KMS-11 (cell line): ENCODE measurements around the gene LFNG.

Experiments
- H2AFZ ChIP-seq: fragments of 200-600 bp; sonication (generic); 2 replicates; pipeline ENCODE4 v1.6.1; 2016; ENCODE audit warnings: antibody characterized with exemption, mixed run types, low read depth
- H3K27ac ChIP-seq: fragments of 200-600 bp; sonication (generic); 2 replicates; pipeline ENCODE4 v1.6.1; 2016; ENCODE audit warnings: mild to moderate bottlenecking, mixed run types
- H3K27me3 ChIP-seq: fragments of 200-600 bp; sonication (generic); 2 replicates; pipeline ENCODE4 v1.6.1; 2017; ENCODE audit warnings: mild to moderate bottlenecking, low read depth, mixed run types, moderate library complexity; ENCODE audit not compliant: insufficient read depth
- H3K36me3 ChIP-seq: fragments of 200-600 bp; sonication (generic); 2 replicates; pipeline ENCODE4 v1.6.1; 2017; ENCODE audit warnings: mild to moderate bottlenecking, mixed run types; ENCODE audit not compliant: insufficient read depth
- H3K4me1 ChIP-seq: fragments of 200-600 bp; sonication (generic); 2 replicates; pipeline ENCODE4 v1.6.1; 2016; ENCODE audit warnings: mild to moderate bottlenecking, low read depth, mixed run types; ENCODE audit not compliant: poor library complexity, severe bottlenecking
- H3K4me2 ChIP-seq: fragments of 200-600 bp; sonication (generic); 2 replicates; pipeline ENCODE4 v1.7.0; 2016; ENCODE audit warnings: mild to moderate bottlenecking, mixed run types
- H3K4me3 ChIP-seq: fragments of 200-600 bp; sonication (generic); IDR thresholded peaks from 2 replicates; pipeline ENCODE4 v1.6.1; 2017; ENCODE audit warnings: low read depth, low read length, mixed read lengths; ENCODE audit not compliant: insufficient read depth
- H3K79me2 ChIP-seq: fragments of 200-600 bp; sonication (generic); 2 replicates; pipeline ENCODE4 v1.6.1; 2016; ENCODE audit warnings: low read depth, mixed run types; ENCODE audit not compliant: insufficient read depth
- H3K9ac ChIP-seq: fragments of 200-600 bp; sonication (generic); 2 replicates; pipeline ENCODE4 v1.6.1; 2016; ENCODE audit warnings: mild to moderate bottlenecking, mixed run types
- H4K20me1 ChIP-seq: fragments of 200-600 bp; sonication (generic); 2 replicates; pipeline ENCODE4 v1.6.1; 2016; ENCODE audit warnings: mild to moderate bottlenecking, mixed run types; ENCODE audit not compliant: insufficient read depth
- CTCF ChIP-seq: fragments of 200-600 bp; sonication (generic); conservative IDR thresholded peaks from 2 replicates; pipeline ENCODE4 v1.6.1; 2017; ENCODE audit warnings: low read depth, mild to moderate bottlenecking, antibody characterized with exemption, low read length, moderate library complexity, mixed read lengths

The LFNG gene

GRCh38 chr7:2519119-2519930 lies at the start of gene LFNG:
Gene LFNG, plus strand, starts transcription at chr7:2519774. Its CDS starts 88 bp downstream, at chr7:2519862.
- Histone ChIP-seq H3K4me2 (peak within 1 kb of the TSS; percentile 98), H3K4me1 (peaks cover 29% of the 10 kb centered on the region), H3K27me3 (peaks cover 81% of the 10 kb centered on the region), H3K4me3 (no peak within 1 kb of the TSS), H2AFZ (peak within 1 kb of the TSS; percentile 98), H4K20me1 (no peaks in the 10 kb centered on the region), H3K36me3 (no peaks in the 10 kb centered on the region), H3K27ac (no peak within 1 kb of the TSS), H3K9ac (peak within 1 kb of the TSS; percentile 49; the same call in 1 of the 2 replicates), H3K79me2 (no peaks in the 10 kb centered on the region)
- no peak for TF ChIP-seq CTCF

- no peak overlapping the region for H2AFZ ChIP-seq
- no peak overlapping the region for H3K27ac ChIP-seq
- H3K4me2 ChIP-seq = no peak overlapping the region
- TF ChIP-seq CTCF = no peak
- no peaks in the 10 kb centered on the region for H3K79me2 ChIP-seq
- no peak overlapping the region for H3K4me3 ChIP-seq
- no peak overlapping the region for H3K9ac ChIP-seq
- peaks cover 32% of the 10 kb centered on the region for H3K27me3 ChIP-seq
- no peaks in the 10 kb centered on the region for H4K20me1 ChIP-seq
- peaks cover 4% of the 10 kb centered on the region for H3K4me1 ChIP-seq
- no peaks in the 10 kb centered on the region for H3K36me3 ChIP-seq
These were observed 49.2 kb upstream of the LFNG start for GRCh38 chr7:2470204-2471021.

GRCh38 chr7:2471022-2471329 lies 48.6 kb upstream of the LFNG start:
- Histone ChIP-seq H3K4me2 (no peak overlapping the region), H3K27ac (no peak overlapping the region), H2AFZ (no peak overlapping the region), H3K9ac (no peak overlapping the region), H3K4me1 (peaks cover 4% of the 10 kb centered on the region), H3K36me3 (no peaks in the 10 kb centered on the region), H4K20me1 (no peaks in the 10 kb centered on the region), H3K79me2 (no peaks in the 10 kb centered on the region), H3K4me3 (no peak overlapping the region), H3K27me3 (peaks cover 36% of the 10 kb centered on the region)
- TF ChIP-seq CTCF = no peak

- no peaks in the 10 kb centered on the region for H3K79me2 ChIP-seq
- H4K20me1 ChIP-seq = no peaks in the 10 kb centered on the region
- H3K36me3 ChIP-seq = no peaks in the 10 kb centered on the region
- H3K4me3 ChIP-seq = no peak overlapping the region
- no peak overlapping the region for H3K27ac ChIP-seq
- no peak for TF ChIP-seq CTCF
- H3K4me2 ChIP-seq = no peak overlapping the region
- H2AFZ ChIP-seq = no peak overlapping the region
- H3K27me3 ChIP-seq = peaks cover 36% of the 10 kb centered on the region
- H3K9ac ChIP-seq = no peak overlapping the region
- H3K4me1 ChIP-seq = peaks cover 4% of the 10 kb centered on the region
These were observed 48.2 kb upstream of the LFNG start for GRCh38 chr7:2471396-2471795.
